Adrenal gland (tissue), 12 donors: Measurements from ENCODE around the gene TBX4. TPM values are rescaled to one million over a fixed set of nuclear protein-coding genes. Genes with fewer than 3 reads are reported as not detected.

ENCODE experiments used
- DNase-seq, 7 donors: peaks; one replicate each; pipeline ENCODE4 v3.0.0-alpha.2; 2019 to 2020
- H3K27ac ChIP-seq, 5 donors: fragments of 200-600 bp; sonication (generic) in 4 of 5; 1 replicate in 3 of 5; 2 replicates in 2 of 5; pipeline versions ENCODE4 v1.5.1 to v1.8.0; 2016 to 2020; ENCODE audit warnings: mild to moderate bottlenecking in 1 of 5
- H3K27me3 ChIP-seq: fragments of 200-600 bp; 2 replicates; pipeline ENCODE4 v1.8.0; 2021
- H3K36me3 ChIP-seq, 2 donors: fragments of 200-600 bp; replicated peaks in 1 of 2; 1 replicate in 1 of 2; 2 replicates in 1 of 2; pipeline versions ENCODE4 v1.5.1 to v1.8.0; 2018 to 2022
- H3K4me1 ChIP-seq, 2 donors: fragments of 200-600 bp; replicated peaks in 1 of 2; 1 replicate in 1 of 2; 2 replicates in 1 of 2; pipeline versions ENCODE4 v1.5.1 to v1.8.0; 2018 to 2021
- H3K4me3 ChIP-seq, 4 donors: fragments of 200-600 bp; sonication (generic) in 3 of 4; one replicate each; pipeline ENCODE4 v1.5.1; 2016 to 2018
- H3K9me3 ChIP-seq, 3 donors: fragments of 200-600 bp; sonication (generic) in 1 of 3; replicated peaks in 1 of 3; 1 replicate in 2 of 3; 2 replicates in 1 of 3; pipeline versions ENCODE4 v1.5.1 to v1.8.0; 2016 to 2021
- CTCF ChIP-seq, 6 experiments: fragments of 450-650 bp in 4 of 6; fragments of 200-600 bp in 2 of 6; sonication (generic) in 1 of 6; IDR thresholded peaks; 1 replicate in 5 of 6; 2 replicates in 1 of 6; pipeline versions ENCODE4 v1.5.1 to v1.8.0; 2016 to 2021; ENCODE audit warnings: antibody characterized with exemption in 6 of 6, mild to moderate bottlenecking in 2 of 6, moderate library complexity in 1 of 6
- POLR2A ChIP-seq, 2 donors: fragments of 450-650 bp; IDR thresholded peaks; one replicate each; pipeline ENCODE4 v1.6.1; 2017; ENCODE audit warnings: antibody characterized with exemption in 2 of 2, mild to moderate bottlenecking in 2 of 2, moderate library complexity in 1 of 2
- WGBS, 4 donors: extraction: QIAGEN DNeasy Blood & Tissue Kit in 2 of 4; methylation state at CpG; one replicate each; pipeline versions ENCODE4 v1.1.5 to v1.1.7; 2013 to 2017; 5-methylcytosine and 5-hydroxymethylcytosine counted together
- intact Hi-C, 2 donors: fragments of 100-400 bp; cut with DNase I; formaldehyde crosslinking; loops; one replicate each; pipeline versions ENCODE4 v1.14.1 to v1.15.0; 2022 to 2023
- polyA plus RNA-seq, 3 donors: library from polyadenylated mRNA; stranded (reverse); fragments of 200-250 nt in 2 of 3; fragments of 350-450 nt in 1 of 3; fragmentation: Illumina TruSeq in 1 of 3; extraction: RNeasy Lipid Tissue Mini Kit (QIAGEN cat#74804) in 1 of 3; gene quantifications; one replicate each; pipeline ENCODE4 v1.2.3, GENCODE V29; 2013 to 2014
- total RNA-seq, 9 donors: library from RNA; depleted of rRNA in 4 of 9; stranded (reverse); fragments of >200 nt in 4 of 9; fragments of 120-200 nt in 1 of 9; fragmentation: NEBNext Ultra II Directional in 1 of 9; extraction: Animal tissue kit (Norgen Biotek cat#: 25700) in 1 of 9; gene quantifications; one replicate each; pipeline versions ENCODE4 v1.1.0 to v1.2.4, GENCODE V29; 2013 to 2023
- donor health status: healthy with polysubstance abuse.
- donor health status: Bipolar disorder and iron deficiency.
- donor health status: DM: yes; HTN: yes; CAD: no.
- donor health status: DM: no; HTN: no; CAD: no.
- donor health status: DM: no; HTN: no; CAD: no.
- donor health status: DM: yes; HTN: yes; CAD: no.

Gene TBX4
- total and polyA plus RNA-seq, 12 donors, result 0.03 to 0.54 (median 0.21) TPM; not detected in 8

- H3K36me3 ChIP-seq, result no peaks in the 10 kb centered on the region
- 63 to 87% (median 85%) methylated on average over 2 to 18 of the region's 18 CpGs for WGBS, 4 donors
- peaks cover 8% of the 10 kb centered on the region for H3K27me3 ChIP-seq
- H3K4me3 ChIP-seq, result no peak overlapping the region
- no peak for DNase-seq
- TF ChIP-seq POLR2A (IDR thresholded peaks at IDR 0.05) (no peak), CTCF (IDR thresholded peaks at IDR 0.05) (no peak)
- intact Hi-C loops, result no loop called here
- no peaks in the 10 kb centered on the region for H3K4me1 ChIP-seq
- H3K27ac ChIP-seq, result no peak overlapping the region
- H3K9me3 ChIP-seq, result no peaks in the 10 kb centered on the region
These were observed 8.7 kb upstream of the TBX4 start for GRCh38 chr17:61443475-61443882.

- intact Hi-C loops, result no loop called here
- H3K4me3 ChIP-seq, result no peak overlapping the region
- H3K27ac ChIP-seq, result no peak overlapping the region
- no peaks in the 10 kb centered on the region for H3K36me3 ChIP-seq
- TF ChIP-seq CTCF (IDR thresholded peaks at IDR 0.05) (no peak), POLR2A (IDR thresholded peaks at IDR 0.05) (no peak)
- WGBS, 4 donors, result 79 to 85% (median 80%) methylated on average over 10 to 13 of the region's 13 CpGs
- H3K27me3 ChIP-seq, result peaks cover 14% of the 10 kb centered on the region
- no peaks in the 10 kb centered on the region for H3K4me1 ChIP-seq
- DNase-seq, result peak in 1 of 7 donors; percentile 35
- H3K9me3 ChIP-seq, result no peaks in the 10 kb centered on the region
These were observed 8.1 kb upstream of the TBX4 start for GRCh38 chr17:61444075-61444474.

- H3K27me3 ChIP-seq, result peaks cover 14% of the 10 kb centered on the region
- H3K4me1 ChIP-seq, result no peaks in the 10 kb centered on the region
- no peaks in the 10 kb centered on the region for H3K36me3 ChIP-seq
- peak in 2 of 7 donors; percentile 23 to 39 for DNase-seq
- 25 to 44% (median 43%) methylated on average over 6 of the region's 6 CpGs for WGBS, 4 donors
- no peaks in the 10 kb centered on the region for H3K9me3 ChIP-seq
- H3K27ac ChIP-seq, result no peak overlapping the region
- no peak for TF ChIP-seq POLR2A (IDR thresholded peaks at IDR 0.05)
- no peak for TF ChIP-seq CTCF (IDR thresholded peaks at IDR 0.05)
- intact Hi-C loops, result no loop called here
- no peak overlapping the region for H3K4me3 ChIP-seq
These were observed 7.4 kb upstream of the TBX4 start for GRCh38 chr17:61444831-61445230.

- Histone ChIP-seq H3K4me1 (peaks cover 9% of the 10 kb centered on the region in 2 donors), H3K4me3 (no peak overlapping the region), H3K36me3 (no peaks in the 10 kb centered on the region), H3K9me3 (no peaks in the 10 kb centered on the region), H3K27me3 (peaks cover 25% of the 10 kb centered on the region), H3K27ac (no peak overlapping the region)
- intact Hi-C loops, result no loop called here
- no peak for TF ChIP-seq CTCF (IDR thresholded peaks at IDR 0.05)
- TF ChIP-seq POLR2A (IDR thresholded peaks at IDR 0.05), result no peak
- DNase-seq, result peak in 1 of 7 donors; percentile 18
These were observed 4.9 kb upstream of the TBX4 start for GRCh38 chr17:61447358-61447757.
